ENCODE results near the gene GZMM. TPM values are rescaled to one million over a fixed set of nuclear protein-coding genes. Genes with fewer than 3 reads are reported as not detected.

GZMM gene
- total RNA-seq, 1 experiment from 2014 or later: 0.59 TPM

- H3K27me3 ChIP-seq (ENCODE audit: insufficient read depth, low read length): no peaks in the 10 kb centered on the region
- ChIA-PET POLR2A (no interaction called here), CTCF (no interaction called here), RAD21 (ENCODE audit: low non-redundant PET in 1 of 2, low total read pairs in 2 of 2, uncharacterized antibody in 2 of 2, unreplicated experiment in 2 of 2) (no interaction called here)
- TF ChIP-seq SP1 (IDR thresholded peaks at IDR 0.05; ENCODE audit: low read depth) (no peak), ATF3 (IDR thresholded peaks at IDR 0.05) (no peak), POLR2A (IDR thresholded peaks at IDR 0.05; ENCODE audit: borderline replicate concordance, extremely low read depth, insufficient read depth, insufficient read length) (no peak), MAX (IDR thresholded peaks at IDR 0.05) (no peak), RAD21 (IDR thresholded peaks at IDR 0.05; ENCODE audit: low read depth) (no peak), ZNF274 (IDR thresholded peaks at IDR 0.05; ENCODE audit: low read depth, low read length) (no peak), CTCF (IDR thresholded peaks at IDR 0.05 in 2 of 3, conservative IDR thresholded peaks at IDR 0.05 in 1 of 3; ENCODE audit: borderline replicate concordance in 1 of 3, insufficient read depth in 1 of 3, low read depth in 2 of 3, low read length in 2 of 3) (no peak), ZBTB33 (IDR thresholded peaks at IDR 0.05; ENCODE audit: extremely low read depth, insufficient replicate concordance, low read length) (no peak), ZFX (IDR thresholded peaks at IDR 0.05) (no peak), YY1 (IDR thresholded peaks at IDR 0.05; ENCODE audit: extremely low read depth, insufficient replicate concordance, low read depth, low read length) (no peak), CBX3 (IDR thresholded peaks at IDR 0.05; ENCODE audit: low read depth) (no peak), EGR1 (IDR thresholded peaks at IDR 0.05; ENCODE audit: low read depth) (no peak), EZH2 (IDR thresholded peaks at IDR 0.05) (no peak)
- H4K20me1 ChIP-seq (ENCODE audit: insufficient read depth): no peaks in the 10 kb centered on the region
- H3K4me2 ChIP-seq (ENCODE audit: low read length): no peak overlapping the region
- no peaks in the 10 kb centered on the region for H3K9me2 ChIP-seq (ENCODE audit: insufficient read depth)
- no peak overlapping the region for H2AFZ ChIP-seq (ENCODE audit: low read depth, low read length, poor library complexity, severe bottlenecking)
- H3K9me3 ChIP-seq (ENCODE audit: control insufficient read depth in 1 of 2, insufficient read depth in 1 of 2, low read depth in 1 of 2, low read length in 2 of 2): no peaks in the 10 kb centered on the region; a peak in 1 of 4 replicates
- H3K4me3 ChIP-seq (replicated peaks in 1 of 2; ENCODE audit: low read depth in 1 of 2, low read length in 2 of 2): no peak overlapping the region
- no peaks in the 10 kb centered on the region for H3K36me3 ChIP-seq (ENCODE audit: control insufficient read depth in 1 of 2, insufficient read depth in 2 of 2, low read length in 2 of 2)
- peaks cover 2 to 10% of the 10 kb centered on the region in 2 experiments; a peak in 3 of 4 replicates for H3K4me1 ChIP-seq (ENCODE audit: control insufficient read depth in 1 of 2, insufficient read depth in 2 of 2, low read length in 2 of 2)
- no peaks in the 10 kb centered on the region for H3K79me2 ChIP-seq (ENCODE audit: insufficient read depth, low read length)
- H3K9ac ChIP-seq (ENCODE audit: low read length): no peak overlapping the region
- no TSS peak for BruUV-seq (replicated peaks)
- DNase-seq (ENCODE audit: low read depth, low spot score) (no peak), ATAC-seq (no peak)
- intact Hi-C loops (cut with micrococcal nuclease): no loop called here
- H3K27ac ChIP-seq (ENCODE audit: low read depth, low read length): no peak overlapping the region
Observed at GRCh38 chr19:496986-497385, 46.9 kb upstream of the GZMM start.

Measured in HCT116 (cell line).